ENCODE results near the gene ZSCAN5A. TPM values are rescaled to one million over a fixed set of nuclear protein-coding genes. Genes with fewer than 3 reads are reported as not detected.
A peak's percentile ranks its signal among the peaks of the same experiment; 100 is the strongest.
"Not testable (repeated sequence)": the region's sequence is repeated elsewhere in the genome, so short reads cannot be mapped to it uniquely, and the experiment has no call there.

ZSCAN5A gene
- total RNA-seq, 6 donors from 2014 or later = 6.2 to 18.6 (median 11.3) TPM

DNA sequence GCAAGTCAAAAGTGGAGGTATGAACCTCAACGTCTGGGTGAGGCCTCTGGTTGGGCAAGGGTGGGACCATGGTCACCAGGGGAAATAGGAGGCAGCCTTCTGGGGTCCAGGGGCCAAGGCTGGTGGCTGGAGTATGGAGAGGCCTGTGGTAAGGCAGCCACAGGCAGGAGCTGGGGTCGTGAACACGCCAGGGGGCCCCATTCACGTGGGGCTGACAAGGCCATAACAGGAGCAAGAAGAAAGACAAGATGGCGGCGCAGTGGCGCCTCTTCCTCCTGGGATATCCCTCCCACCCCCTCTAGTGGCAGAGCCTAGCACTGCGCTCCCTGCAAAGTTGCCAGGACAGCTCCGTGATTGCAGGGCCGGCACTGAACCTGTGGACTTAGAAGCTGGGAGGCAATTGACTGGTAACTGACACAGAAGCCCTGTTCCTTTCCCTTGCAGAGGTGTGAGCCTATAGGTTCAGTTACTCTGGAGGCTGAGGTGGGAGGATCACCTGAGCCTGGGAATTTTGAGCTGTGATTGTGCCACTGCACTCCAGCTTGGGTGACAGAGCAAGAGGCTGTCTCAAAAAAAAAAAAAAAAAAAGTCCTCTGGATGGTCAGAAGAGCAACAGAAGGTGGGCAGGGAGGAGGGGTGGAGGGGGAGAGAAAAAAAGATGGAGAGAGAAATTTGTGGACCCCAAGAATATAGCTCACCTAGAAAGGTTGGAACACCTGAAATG lies 61.8 kb downstream of the ZSCAN5A start:
- Histone ChIP-seq H3K36me3 (no peaks in the 10 kb centered on the region), H3K4me1 (no peaks in the 10 kb centered on the region), H3K9me3 (no peaks in the 10 kb centered on the region), H3K27ac (no peak overlapping the region), H3K4me3 (no peak overlapping the region), H3K27me3 (no peaks in the 10 kb centered on the region)
- WGBS, 2 donors = 34 to 46% methylated on average over 4 to 10 of the region's 10 CpGs
- ATAC-seq (ENCODE audit: low FRiP score in 2 of 2) (peak; percentile 87), DNase-seq (peak in 1 of 2 donors; percentile 77)
- TF ChIP-seq, protein P1, sequence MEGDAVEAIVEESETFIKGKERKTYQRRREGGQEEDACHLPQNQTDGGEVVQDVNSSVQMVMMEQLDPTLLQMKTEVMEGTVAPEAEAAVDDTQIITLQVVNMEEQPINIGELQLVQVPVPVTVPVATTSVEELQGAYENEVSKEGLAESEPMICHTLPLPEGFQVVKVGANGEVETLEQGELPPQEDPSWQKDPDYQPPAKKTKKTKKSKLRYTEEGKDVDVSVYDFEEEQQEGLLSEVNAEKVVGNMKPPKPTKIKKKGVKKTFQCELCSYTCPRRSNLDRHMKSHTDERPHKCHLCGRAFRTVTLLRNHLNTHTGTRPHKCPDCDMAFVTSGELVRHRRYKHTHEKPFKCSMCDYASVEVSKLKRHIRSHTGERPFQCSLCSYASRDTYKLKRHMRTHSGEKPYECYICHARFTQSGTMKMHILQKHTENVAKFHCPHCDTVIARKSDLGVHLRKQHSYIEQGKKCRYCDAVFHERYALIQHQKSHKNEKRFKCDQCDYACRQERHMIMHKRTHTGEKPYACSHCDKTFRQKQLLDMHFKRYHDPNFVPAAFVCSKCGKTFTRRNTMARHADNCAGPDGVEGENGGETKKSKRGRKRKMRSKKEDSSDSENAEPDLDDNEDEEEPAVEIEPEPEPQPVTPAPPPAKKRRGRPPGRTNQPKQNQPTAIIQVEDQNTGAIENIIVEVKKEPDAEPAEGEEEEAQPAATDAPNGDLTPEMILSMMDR (IDR thresholded peaks at IDR 0.05) = peak; percentile 77 to 90 (median 82)
- no peak for TF ChIP-seq POLR2A (IDR thresholded peaks at IDR 0.05)

DNA sequence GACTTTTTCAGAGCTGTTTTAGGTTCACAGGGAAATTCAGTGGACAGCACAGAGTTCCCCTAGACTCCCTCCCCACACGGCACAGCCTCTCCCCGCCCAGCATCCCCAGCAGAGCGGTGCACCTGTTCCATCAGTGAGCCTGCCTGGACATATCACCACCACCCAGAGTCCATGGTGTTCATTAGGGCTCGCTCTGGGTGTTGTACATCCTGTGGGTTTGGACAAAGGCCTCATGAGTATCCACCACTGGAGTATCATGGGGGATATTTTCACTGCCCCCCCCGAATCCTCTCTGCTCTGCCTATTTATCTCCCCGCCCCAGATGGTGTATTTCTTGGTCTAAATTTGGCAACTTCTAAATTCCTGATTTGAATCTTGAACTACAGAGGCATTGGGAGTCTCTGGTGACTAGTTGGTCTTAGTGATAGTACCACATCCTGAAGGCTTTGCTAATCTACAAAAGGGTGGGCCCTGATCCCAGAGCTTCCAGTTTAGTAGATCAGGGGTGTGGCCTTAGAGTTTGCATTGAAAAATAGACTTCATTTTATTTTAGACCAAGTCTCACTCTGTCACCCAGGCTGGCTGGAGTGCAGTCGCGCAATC lies 65.8 kb downstream of the ZSCAN5A start:
- not testable (repeated sequence) for H3K4me3 ChIP-seq; H3K27me3 ChIP-seq; H3K27ac ChIP-seq; H3K4me1 ChIP-seq; ATAC-seq (ENCODE audit: low FRiP score in 2 of 2); DNase-seq; H3K36me3 ChIP-seq; H3K9me3 ChIP-seq
- 91 to 99% methylated on average over 5 to 8 of the region's 8 CpGs for WGBS, 2 donors

DNA sequence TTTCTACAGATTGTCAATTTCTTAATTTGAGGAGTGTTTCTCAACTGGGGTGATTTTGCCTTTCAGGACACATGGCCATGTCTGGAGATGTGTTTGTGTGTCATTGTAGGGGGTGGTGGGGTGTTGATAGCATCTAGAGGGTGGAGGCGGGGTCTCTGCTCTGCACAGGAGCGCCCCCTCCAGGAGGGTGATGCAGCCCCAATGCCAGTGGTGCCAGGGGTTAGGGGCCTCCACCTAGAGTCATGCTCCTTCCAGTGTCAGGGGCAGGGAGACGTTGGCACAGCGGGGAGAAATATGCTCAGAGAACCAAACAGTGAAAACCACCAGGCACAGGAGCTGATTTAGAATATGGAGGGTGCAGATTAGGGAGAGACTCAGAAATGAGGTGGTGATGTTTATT lies 68.9 kb downstream of the ZSCAN5A start:
- not testable (repeated sequence) for ATAC-seq (ENCODE audit: low FRiP score in 2 of 2); DNase-seq; H3K4me1 ChIP-seq; H3K9me3 ChIP-seq; H3K36me3 ChIP-seq; H3K27me3 ChIP-seq; H3K4me3 ChIP-seq; H3K27ac ChIP-seq
- WGBS, 2 donors = 66 to 71% methylated on average over 4 of the region's 4 CpGs

DNA sequence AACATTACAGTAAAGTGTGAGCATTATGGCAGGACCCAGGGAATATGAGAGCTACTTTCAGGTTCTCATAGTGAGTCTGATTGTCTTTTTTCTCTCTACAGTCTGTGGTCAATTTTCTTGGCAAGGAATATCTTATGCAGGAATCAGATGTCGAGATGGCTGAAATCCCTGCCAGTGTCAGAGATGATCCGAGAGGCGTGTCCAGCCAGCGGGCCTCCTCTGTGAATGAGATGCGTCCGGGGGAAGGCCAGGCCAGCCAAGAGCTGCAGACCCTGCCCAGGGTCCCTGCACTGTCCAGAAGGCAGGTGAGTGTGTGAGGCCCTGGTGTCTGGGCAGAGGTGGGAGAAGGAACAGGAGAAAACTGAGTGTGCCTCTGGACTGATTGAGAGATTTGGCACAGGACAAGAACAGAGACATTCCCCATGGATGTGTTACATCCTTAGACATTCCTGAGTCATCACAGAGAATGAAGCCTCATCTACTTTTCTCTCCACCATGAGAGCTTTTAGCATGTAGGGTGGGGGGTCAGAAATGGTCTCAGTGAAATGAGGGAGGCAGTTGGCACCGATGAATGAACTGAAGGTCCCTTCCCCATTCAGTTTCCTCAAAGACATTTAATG lies 69.4 kb downstream of the ZSCAN5A start:
- Histone ChIP-seq H3K27ac (no peak overlapping the region), H3K4me3 (no peak overlapping the region), H3K9me3 (no peaks in the 10 kb centered on the region), H3K4me1 (no peaks in the 10 kb centered on the region), H3K27me3 (no peaks in the 10 kb centered on the region), H3K36me3 (no peaks in the 10 kb centered on the region)
- ATAC-seq (ENCODE audit: low FRiP score in 2 of 2) = peak in 1 of 2 donors; percentile 38
- no peak for DNase-seq
- TF ChIP-seq POLR2A (IDR thresholded peaks at IDR 0.05) = no peak
- no peak for TF ChIP-seq EP300 (IDR thresholded peaks at IDR 0.05)
- no peak for TF ChIP-seq POLR2AphosphoS5 (IDR thresholded peaks at IDR 0.05)
- TF ChIP-seq, protein P1 (IDR thresholded peaks at IDR 0.05) = no peak
- WGBS, 2 donors = 86 to 90% methylated on average over 7 of the region's 7 CpGs

DNA sequence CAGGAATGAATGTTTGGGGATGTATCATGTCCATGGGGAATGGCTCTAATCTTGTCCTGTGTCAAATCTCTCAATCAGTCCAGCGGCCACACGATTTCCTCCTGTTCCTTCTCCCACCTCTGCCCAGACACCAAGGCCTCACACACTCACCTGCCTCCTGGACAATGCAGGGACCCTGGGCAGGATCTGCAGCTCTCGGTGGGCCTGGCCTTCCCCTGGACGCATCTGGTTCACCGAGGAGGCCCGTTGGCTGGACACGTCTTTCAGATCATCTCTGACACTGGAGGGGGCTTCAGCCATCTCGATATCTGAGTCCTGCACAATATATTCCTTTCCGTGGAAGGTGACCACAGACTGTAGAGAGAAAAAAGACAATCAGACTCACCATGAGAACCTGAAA lies 91.2 kb downstream of the ZSCAN5A start:
- no peak for TF ChIP-seq EP300 (IDR thresholded peaks at IDR 0.05)
- TF ChIP-seq POLR2A (IDR thresholded peaks at IDR 0.05) = no peak
- TF ChIP-seq, protein P1 (IDR thresholded peaks at IDR 0.05) = no peak
- TF ChIP-seq POLR2AphosphoS5 (IDR thresholded peaks at IDR 0.05) = no peak
- H3K4me3 ChIP-seq = no peak overlapping the region
- H3K4me1 ChIP-seq = no peaks in the 10 kb centered on the region
- peaks cover 0 to 3% (median 0%) of the 10 kb centered on the region in 4 donors for H3K36me3 ChIP-seq
- ATAC-seq (ENCODE audit: low FRiP score in 2 of 2) (no peak), DNase-seq (no peak)
- no peaks in the 10 kb centered on the region for H3K27me3 ChIP-seq
- 92 to 93% methylated on average over 9 of the region's 9 CpGs for WGBS, 2 donors
- no peak overlapping the region for H3K27ac ChIP-seq
- no peaks in the 10 kb centered on the region for H3K9me3 ChIP-seq
